ENCODE measurements around the gene GPR183. TPM values are rescaled to one million over a fixed set of nuclear protein-coding genes. Genes with fewer than 3 reads are reported as not detected.

GPR183 gene
- total RNA-seq, 1 donor from 2014 or later, result not detected

DNA sequence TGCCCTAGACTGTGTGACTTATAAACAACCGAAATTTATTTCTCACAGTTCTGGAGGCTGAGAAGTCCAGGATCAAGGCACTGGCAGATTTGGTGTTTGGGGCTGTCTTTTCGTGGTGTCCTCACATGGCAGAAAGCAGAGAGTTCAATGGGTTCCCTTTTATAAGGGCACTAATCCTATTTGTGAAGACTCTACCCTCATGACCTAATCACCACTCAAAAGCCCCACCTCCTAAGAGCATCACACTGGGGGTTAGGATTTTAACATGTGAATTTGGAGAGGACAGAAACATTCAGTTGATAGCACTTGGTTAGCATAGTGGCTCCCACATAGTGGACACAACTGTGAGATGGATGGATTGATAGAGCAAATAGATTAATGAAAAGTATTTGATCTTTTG is 27.6 kb downstream of the GPR183 start:
- DNase-seq (ENCODE audit: extremely low spot score, unreplicated experiment), result no peak
- Mint-ChIP-seq H3K4me1 (ENCODE audit: unreplicated experiment) (peaks cover 25% of the 10 kb centered on the region), H3K27me3 (no peaks in the 10 kb centered on the region), H3K4me3 (no peak overlapping the region), H3K36me3 (peaks cover 9% of the 10 kb centered on the region), H3K9me3 (no peaks in the 10 kb centered on the region), H3K27ac (peak overlapping the region; percentile 79)
- TF ChIP-seq, protein P1, sequence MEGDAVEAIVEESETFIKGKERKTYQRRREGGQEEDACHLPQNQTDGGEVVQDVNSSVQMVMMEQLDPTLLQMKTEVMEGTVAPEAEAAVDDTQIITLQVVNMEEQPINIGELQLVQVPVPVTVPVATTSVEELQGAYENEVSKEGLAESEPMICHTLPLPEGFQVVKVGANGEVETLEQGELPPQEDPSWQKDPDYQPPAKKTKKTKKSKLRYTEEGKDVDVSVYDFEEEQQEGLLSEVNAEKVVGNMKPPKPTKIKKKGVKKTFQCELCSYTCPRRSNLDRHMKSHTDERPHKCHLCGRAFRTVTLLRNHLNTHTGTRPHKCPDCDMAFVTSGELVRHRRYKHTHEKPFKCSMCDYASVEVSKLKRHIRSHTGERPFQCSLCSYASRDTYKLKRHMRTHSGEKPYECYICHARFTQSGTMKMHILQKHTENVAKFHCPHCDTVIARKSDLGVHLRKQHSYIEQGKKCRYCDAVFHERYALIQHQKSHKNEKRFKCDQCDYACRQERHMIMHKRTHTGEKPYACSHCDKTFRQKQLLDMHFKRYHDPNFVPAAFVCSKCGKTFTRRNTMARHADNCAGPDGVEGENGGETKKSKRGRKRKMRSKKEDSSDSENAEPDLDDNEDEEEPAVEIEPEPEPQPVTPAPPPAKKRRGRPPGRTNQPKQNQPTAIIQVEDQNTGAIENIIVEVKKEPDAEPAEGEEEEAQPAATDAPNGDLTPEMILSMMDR (conservative IDR thresholded peaks at IDR 0.05), result no peak

GRCh38 chr13:99278843-99279242 is 28.4 kb downstream of the GPR183 start:
- TF ChIP-seq, protein P1 (conservative IDR thresholded peaks at IDR 0.05), result no peak
- Mint-ChIP-seq H3K27me3 (no peaks in the 10 kb centered on the region), H3K9me3 (no peaks in the 10 kb centered on the region), H3K36me3 (peaks cover 9% of the 10 kb centered on the region), H3K27ac (no peak overlapping the region), H3K4me3 (no peak overlapping the region), H3K4me1 (ENCODE audit: unreplicated experiment) (peaks cover 25% of the 10 kb centered on the region)
- DNase-seq (ENCODE audit: extremely low spot score, unreplicated experiment), result no peak

DNA sequence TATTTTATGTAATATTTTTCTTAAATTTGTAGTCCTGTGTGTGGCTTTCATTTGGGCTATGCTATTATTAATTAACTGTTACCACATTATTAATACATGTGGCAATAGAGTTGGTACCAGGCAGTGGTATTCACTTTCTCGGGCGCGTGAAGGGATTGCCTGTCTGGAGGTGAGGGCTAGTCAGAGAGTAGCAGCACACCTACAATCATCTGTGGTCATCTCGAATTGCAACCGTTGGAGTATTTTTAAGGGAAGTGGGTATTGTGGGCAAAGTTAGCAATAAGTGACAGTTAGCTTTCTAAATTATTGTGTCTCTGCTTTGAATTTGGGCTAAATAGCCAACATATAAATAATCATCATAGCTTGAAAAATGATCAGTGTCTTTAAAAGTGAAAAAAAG is 29.0 kb downstream of the GPR183 start:
- H3K36me3 Mint-ChIP-seq, result peaks cover 14% of the 10 kb centered on the region
- no peaks in the 10 kb centered on the region for H3K27me3 Mint-ChIP-seq
- no peak for DNase-seq (ENCODE audit: extremely low spot score, unreplicated experiment)
- no peak overlapping the region for H3K27ac Mint-ChIP-seq
- H3K4me3 Mint-ChIP-seq, result no peak overlapping the region
- peaks cover 25% of the 10 kb centered on the region for H3K4me1 Mint-ChIP-seq (ENCODE audit: unreplicated experiment)
- no peaks in the 10 kb centered on the region for H3K9me3 Mint-ChIP-seq
- TF ChIP-seq, protein P1 (conservative IDR thresholded peaks at IDR 0.05), result no peak

DNA sequence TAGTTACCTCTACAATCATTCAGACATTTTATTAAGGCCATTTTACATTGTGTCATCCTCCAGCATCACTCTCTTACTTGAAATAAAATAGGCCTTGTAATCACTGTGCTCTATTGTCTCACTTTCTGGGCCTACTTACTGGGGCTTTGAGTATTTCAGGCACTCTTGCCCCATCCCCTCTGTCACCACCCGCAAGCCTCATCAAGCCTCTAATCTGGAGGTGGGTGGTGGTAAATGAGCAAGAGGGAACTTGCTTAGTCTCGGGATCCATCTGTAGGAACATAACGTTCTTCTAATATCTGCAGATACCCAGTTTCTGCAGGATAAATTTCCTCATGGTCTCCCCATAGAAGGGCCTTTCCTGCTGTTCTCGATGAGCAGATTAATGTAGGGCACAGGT is 29.6 kb downstream of the GPR183 start:
- TF ChIP-seq, protein P1 (conservative IDR thresholded peaks at IDR 0.05), result no peak
- peaks cover 19% of the 10 kb centered on the region for H3K4me1 Mint-ChIP-seq (ENCODE audit: unreplicated experiment)
- no peaks in the 10 kb centered on the region for H3K9me3 Mint-ChIP-seq
- DNase-seq (ENCODE audit: extremely low spot score, unreplicated experiment), result no peak
- H3K27ac Mint-ChIP-seq, result no peak overlapping the region
- no peaks in the 10 kb centered on the region for H3K27me3 Mint-ChIP-seq
- peaks cover 14% of the 10 kb centered on the region for H3K36me3 Mint-ChIP-seq
- no peak overlapping the region for H3K4me3 Mint-ChIP-seq

DNA sequence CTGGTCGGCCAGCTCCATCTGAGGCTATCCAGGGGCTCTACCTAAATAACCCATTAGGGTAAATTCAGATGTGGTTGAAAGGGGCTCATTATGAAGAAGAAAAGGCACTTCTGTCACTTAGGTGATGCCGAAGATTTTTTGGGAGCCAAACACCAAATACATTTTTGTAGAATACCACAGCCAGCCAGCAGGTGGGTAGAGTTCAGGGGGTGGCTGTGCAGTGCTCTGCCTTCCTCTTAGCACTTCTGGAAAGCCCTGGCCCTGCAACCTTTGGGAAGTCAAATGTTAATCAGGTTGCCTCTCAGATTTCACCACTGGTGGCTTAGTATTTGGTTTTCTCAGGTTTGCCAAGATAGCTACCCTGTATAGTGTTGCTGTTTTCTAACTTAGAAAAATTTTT is 30.5 kb downstream of the GPR183 start:
- H3K9me3 Mint-ChIP-seq, result no peaks in the 10 kb centered on the region
- H3K27me3 Mint-ChIP-seq, result no peaks in the 10 kb centered on the region
- DNase-seq (ENCODE audit: extremely low spot score, unreplicated experiment), result no peak
- H3K4me1 Mint-ChIP-seq (ENCODE audit: unreplicated experiment), result peaks cover 14% of the 10 kb centered on the region
- H3K4me3 Mint-ChIP-seq, result no peak overlapping the region
- H3K36me3 Mint-ChIP-seq, result peaks cover 20% of the 10 kb centered on the region
- TF ChIP-seq, protein P1 (conservative IDR thresholded peaks at IDR 0.05), result peak; percentile 33
- no peak overlapping the region for H3K27ac Mint-ChIP-seq

DNA sequence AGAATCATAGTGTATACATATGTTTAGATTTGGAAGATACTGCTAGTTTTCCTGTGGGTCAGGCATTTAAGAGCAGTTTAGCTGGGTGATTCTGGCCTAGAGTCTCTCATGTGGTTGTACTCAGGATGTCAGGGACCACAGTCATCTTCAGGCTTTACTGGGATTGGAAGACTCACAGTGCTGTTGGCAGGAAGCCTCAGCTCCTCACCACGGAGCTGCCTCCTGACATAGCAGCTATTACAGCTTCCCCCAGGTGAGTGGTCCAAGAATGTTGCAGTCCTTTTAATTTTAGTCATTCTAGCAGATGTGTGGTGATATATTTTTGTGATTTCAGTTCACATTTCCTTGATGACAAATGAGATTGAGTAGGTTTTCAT is 32.1 kb downstream of the GPR183 start:
- peaks cover 2% of the 10 kb centered on the region for H3K4me1 Mint-ChIP-seq (ENCODE audit: unreplicated experiment)
- no peak for DNase-seq (ENCODE audit: extremely low spot score, unreplicated experiment)
- no peaks in the 10 kb centered on the region for H3K9me3 Mint-ChIP-seq
- H3K36me3 Mint-ChIP-seq, result peaks cover 18% of the 10 kb centered on the region
- no peak overlapping the region for H3K4me3 Mint-ChIP-seq
- TF ChIP-seq, protein P1 (conservative IDR thresholded peaks at IDR 0.05), result no peak
- H3K27me3 Mint-ChIP-seq, result no peaks in the 10 kb centered on the region
- no peak overlapping the region for H3K27ac Mint-ChIP-seq

Data from type B pancreatic cell (in vitro differentiated cells).